Gastrocnemius medialis (tissue), 4 donors: ENCODE data around the gene GABPA. TPM values are rescaled to one million over a fixed set of nuclear protein-coding genes. Genes with fewer than 3 reads are reported as not detected.

Experiments
- ATAC-seq, 2 donors: fragments of 150-250 bp; one replicate each; pipeline ENCODE4 v1.9.1; 2016
- DNase-seq, 2 donors: peaks; one replicate each; pipeline ENCODE4 v3.0.0-alpha.2; 2019
- H3K27ac ChIP-seq, 4 donors: fragments of 200-600 bp; sonication (generic); 1 replicate in 1 of 4; 2 replicates in 3 of 4; pipeline ENCODE4 v1.5.1; 2016 to 2018; ENCODE audit warnings: mild to moderate bottlenecking in 2 of 4, moderate library complexity in 1 of 4
- H3K27me3 ChIP-seq, 3 donors: fragments of 200-600 bp; sonication (generic) in 2 of 3; 1 replicate in 1 of 3; 2 replicates in 2 of 3; pipeline versions ENCODE4 v1.5.1 to v1.6.0; 2016 to 2019; ENCODE audit warnings: mild to moderate bottlenecking in 1 of 3, moderate library complexity in 1 of 3
- H3K36me3 ChIP-seq, 2 donors: fragments of 200-600 bp; sonication (generic) in 1 of 2; one replicate each; pipeline ENCODE4 v1.5.1; 2017 to 2018
- H3K4me1 ChIP-seq, 2 donors: fragments of 200-600 bp; sonication (generic) in 1 of 2; one replicate each; pipeline ENCODE4 v1.5.1; 2016 to 2017; ENCODE audit warnings: mild to moderate bottlenecking in 2 of 2
- H3K4me3 ChIP-seq, 4 donors: fragments of 200-600 bp; sonication (generic) in 3 of 4; 1 replicate in 1 of 4; 2 replicates in 3 of 4; pipeline ENCODE4 v1.5.1; 2016 to 2019; ENCODE audit warnings: mild to moderate bottlenecking in 2 of 4
- H3K9me3 ChIP-seq, 3 donors: fragments of 200-600 bp; sonication (generic) in 2 of 3; 1 replicate in 1 of 3; 2 replicates in 2 of 3; pipeline ENCODE4 v1.5.1; 2016 to 2019
- POLR2A ChIP-seq, 2 donors: fragments of 450-650 bp; IDR thresholded peaks; one replicate each; pipeline ENCODE4 v1.6.1; 2017; ENCODE audit warnings: antibody characterized with exemption in 2 of 2, mild to moderate bottlenecking in 2 of 2, moderate library complexity in 2 of 2
- in situ Hi-C, 4 donors: fragments of 200-750 bp; cut with MboI; loops; one replicate each; pipeline versions ENCODE4 v1.15.0 to v1.8.0; 2017; ENCODE audit warnings: low sequenced_read_pairs in 4 of 4
- intact Hi-C: fragments of 100-400 bp; cut with DNase I; formaldehyde crosslinking; loops from one replicate; pipeline ENCODE4 v1.15.1; 2023; ENCODE audit warnings: low total_unique reads
- total RNA-seq, 4 donors: library from RNA; depleted of rRNA; stranded (reverse); fragments of >200 nt; gene quantifications; one replicate each; pipeline versions ENCODE4 v1.1.0 to v1.2.3, GENCODE V29; 2016
- TF ChIP-seq, protein P1 (sequence below), 5 experiments: fragments of 450-650 bp in 3 of 5; fragments of 200-600 bp in 2 of 5; sonication (generic) in 2 of 5; IDR thresholded peaks in 4 of 5; conservative IDR thresholded peaks in 1 of 5; 1 replicate in 4 of 5; 2 replicates in 1 of 5; pipeline ENCODE4 v1.5.1; 2016 to 2019; ENCODE audit warnings: antibody characterized with exemption in 5 of 5, mild to moderate bottlenecking in 3 of 5, moderate library complexity in 3 of 5

Gene GABPA
- total RNA-seq, 4 donors from 2014 or later = 10.6 to 26.2 (median 15.5) TPM

- in situ Hi-C loops (no loop called here), intact Hi-C loops (no loop called here)
- DNase-seq = no peak
Measured at GRCh38 chr21:25759573-25759972, 24.8 kb downstream of the GABPA start.

DNA sequence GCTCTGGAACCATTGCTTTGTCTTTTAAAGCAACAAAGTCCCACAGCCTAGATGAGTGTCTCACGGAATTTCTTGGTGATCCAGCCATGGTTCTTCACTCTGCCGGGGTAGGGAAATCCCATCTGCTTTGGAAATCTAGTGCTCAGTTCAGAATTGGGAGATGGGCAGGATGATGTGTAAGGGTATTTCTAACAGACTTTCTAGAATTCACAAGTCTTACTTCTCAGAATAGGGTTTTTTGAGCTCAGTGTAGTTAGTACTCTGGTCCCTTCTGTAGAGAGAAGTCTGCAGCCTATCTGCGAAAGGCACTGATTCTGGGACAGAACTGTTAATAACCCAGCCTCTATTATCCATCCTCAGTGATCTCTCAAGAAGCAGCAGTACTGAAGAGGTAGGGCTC is 25.3 kb downstream of the GABPA start:
- H3K27me3 ChIP-seq = no peaks in the 10 kb centered on the region
- in situ Hi-C loops = no loop called here
- H3K27ac ChIP-seq = no peak overlapping the region
- no peak overlapping the region for H3K4me3 ChIP-seq
- peaks cover 4 to 70% of the 10 kb centered on the region in 2 donors for H3K36me3 ChIP-seq
- DNase-seq = no peak
- no peak for ATAC-seq
- intact Hi-C loops = no loop called here
- peaks cover 0 to 8% of the 10 kb centered on the region in 2 donors for H3K4me1 ChIP-seq
- no peaks in the 10 kb centered on the region for H3K9me3 ChIP-seq
- TF ChIP-seq, protein P1, sequence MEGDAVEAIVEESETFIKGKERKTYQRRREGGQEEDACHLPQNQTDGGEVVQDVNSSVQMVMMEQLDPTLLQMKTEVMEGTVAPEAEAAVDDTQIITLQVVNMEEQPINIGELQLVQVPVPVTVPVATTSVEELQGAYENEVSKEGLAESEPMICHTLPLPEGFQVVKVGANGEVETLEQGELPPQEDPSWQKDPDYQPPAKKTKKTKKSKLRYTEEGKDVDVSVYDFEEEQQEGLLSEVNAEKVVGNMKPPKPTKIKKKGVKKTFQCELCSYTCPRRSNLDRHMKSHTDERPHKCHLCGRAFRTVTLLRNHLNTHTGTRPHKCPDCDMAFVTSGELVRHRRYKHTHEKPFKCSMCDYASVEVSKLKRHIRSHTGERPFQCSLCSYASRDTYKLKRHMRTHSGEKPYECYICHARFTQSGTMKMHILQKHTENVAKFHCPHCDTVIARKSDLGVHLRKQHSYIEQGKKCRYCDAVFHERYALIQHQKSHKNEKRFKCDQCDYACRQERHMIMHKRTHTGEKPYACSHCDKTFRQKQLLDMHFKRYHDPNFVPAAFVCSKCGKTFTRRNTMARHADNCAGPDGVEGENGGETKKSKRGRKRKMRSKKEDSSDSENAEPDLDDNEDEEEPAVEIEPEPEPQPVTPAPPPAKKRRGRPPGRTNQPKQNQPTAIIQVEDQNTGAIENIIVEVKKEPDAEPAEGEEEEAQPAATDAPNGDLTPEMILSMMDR (IDR thresholded peaks at IDR 0.05 in 4 of 5, conservative IDR thresholded peaks at IDR 0.05 in 1 of 5) = no peak
- TF ChIP-seq POLR2A (IDR thresholded peaks at IDR 0.05) = no peak

More at GRCh38 chr21:25759573-25759972, 24.8 kb downstream of the GABPA start:
- Histone ChIP-seq H3K4me1 (peaks cover 0 to 8% of the 10 kb centered on the region in 2 donors), H3K4me3 (no peak overlapping the region), H3K36me3 (peaks cover 4 to 66% of the 10 kb centered on the region in 2 donors), H3K9me3 (no peaks in the 10 kb centered on the region), H3K27ac (no peak overlapping the region), H3K27me3 (no peaks in the 10 kb centered on the region)
- no peak for ATAC-seq
- TF ChIP-seq POLR2A (IDR thresholded peaks at IDR 0.05) = no peak
- TF ChIP-seq, protein P1 (IDR thresholded peaks at IDR 0.05 in 4 of 5, conservative IDR thresholded peaks at IDR 0.05 in 1 of 5) = no peak

DNA sequence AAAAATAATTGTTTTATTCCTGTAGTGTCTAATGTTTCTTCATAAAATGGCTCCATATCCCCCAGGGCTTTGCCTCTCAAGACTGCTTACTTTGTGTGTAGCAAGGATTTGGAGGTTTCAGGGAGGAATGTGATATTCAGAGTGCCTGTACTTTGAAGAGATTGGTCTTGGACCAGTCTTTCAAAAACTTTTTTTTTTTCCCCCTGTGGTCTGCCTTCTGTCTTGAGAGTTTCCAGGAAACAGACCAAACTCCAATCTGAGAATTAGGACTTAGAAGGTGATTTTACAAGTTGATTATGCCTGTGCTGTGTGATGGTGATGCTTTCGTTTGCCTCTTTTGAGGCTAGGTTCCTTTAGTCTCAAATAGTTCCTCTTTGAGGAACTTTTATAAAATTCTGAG is 25.9 kb downstream of the GABPA start:
- Histone ChIP-seq H3K4me3 (no peak overlapping the region), H3K27me3 (no peaks in the 10 kb centered on the region), H3K4me1 (peaks cover 0 to 6% of the 10 kb centered on the region in 2 donors), H3K9me3 (no peaks in the 10 kb centered on the region), H3K36me3 (peaks cover 9 to 77% of the 10 kb centered on the region in 2 donors), H3K27ac (no peak overlapping the region)
- in situ Hi-C loops = no loop called here
- intact Hi-C loops = no loop called here
- no peak for TF ChIP-seq POLR2A (IDR thresholded peaks at IDR 0.05)
- TF ChIP-seq, protein P1 (IDR thresholded peaks at IDR 0.05 in 4 of 5, conservative IDR thresholded peaks at IDR 0.05 in 1 of 5) = no peak
- ATAC-seq = no peak
- DNase-seq = no peak

- intact Hi-C loops = no loop called here
- DNase-seq (no peak), ATAC-seq (no peak)
- no peak overlapping the region for H3K4me3 ChIP-seq
- no peaks in the 10 kb centered on the region for H3K9me3 ChIP-seq
- H3K36me3 ChIP-seq = peaks cover 9 to 73% of the 10 kb centered on the region in 2 donors
- in situ Hi-C loops = no loop called here
- H3K27me3 ChIP-seq = no peaks in the 10 kb centered on the region
- no peak overlapping the region for H3K27ac ChIP-seq
- H3K4me1 ChIP-seq = no peaks in the 10 kb centered on the region
- TF ChIP-seq, protein P1 (IDR thresholded peaks at IDR 0.05 in 4 of 5, conservative IDR thresholded peaks at IDR 0.05 in 1 of 5) = no peak
- no peak for TF ChIP-seq POLR2A (IDR thresholded peaks at IDR 0.05)
Measured at GRCh38 chr21:25764065-25764464, 29.3 kb downstream of the GABPA start.

DNA sequence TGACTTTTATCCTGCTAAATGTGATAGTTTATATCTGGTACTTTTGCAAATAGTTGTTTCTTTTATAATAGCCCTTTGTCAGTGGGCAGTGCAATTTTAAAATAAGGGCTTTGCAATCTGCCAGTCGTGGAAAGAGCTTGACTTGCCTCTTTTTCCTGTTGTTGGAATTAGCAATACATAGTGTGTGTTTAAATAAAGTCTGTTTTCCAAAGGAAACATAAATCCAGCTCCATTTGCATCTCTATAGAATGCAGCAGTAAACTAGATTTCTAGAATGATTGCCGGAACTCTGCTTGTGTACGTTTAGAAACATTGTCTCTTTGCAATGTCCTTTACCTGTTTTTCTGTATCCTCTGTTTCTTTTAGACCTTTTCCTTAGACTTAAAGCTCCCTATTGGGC is 33.1 kb downstream of the GABPA start:
- intact Hi-C loops (no loop called here), in situ Hi-C loops (no loop called here)
- no peak overlapping the region for H3K4me3 ChIP-seq
- H3K27ac ChIP-seq = no peak overlapping the region
- no peak for ATAC-seq
- H3K4me1 ChIP-seq = no peaks in the 10 kb centered on the region
- no peak for TF ChIP-seq POLR2A (IDR thresholded peaks at IDR 0.05)
- TF ChIP-seq, protein P1 (IDR thresholded peaks at IDR 0.05 in 4 of 5, conservative IDR thresholded peaks at IDR 0.05 in 1 of 5) = no peak
- H3K9me3 ChIP-seq = no peaks in the 10 kb centered on the region
- peaks cover 4 to 54% of the 10 kb centered on the region in 2 donors for H3K36me3 ChIP-seq
- no peak for DNase-seq
- no peaks in the 10 kb centered on the region for H3K27me3 ChIP-seq
